ENCODE results near the gene CNIH2.

The CNIH2 gene

GRCh38 chr11:66333220-66333877 lies 55.4 kb downstream of the CNIH2 start:
- DNase-seq, result no peak
